Stimulated activated naive CD8-positive, alpha-beta T cell treated with anti-CD3 and anti-CD28 coated beads, Interleukin-15, amount 100 ng/mL, for 72 hours (primary cell): ENCODE data around the gene CORO6.

Source experiments
- ATAC-seq: fragments of 150-1000 bp; cut with Tn5 transposase; 2 replicates; pipeline ENCODE4 v1.10.0; 2021; ENCODE audit warnings: mild to moderate bottlenecking, moderate library complexity
- DNase-seq, 2 donors: peaks; one replicate each; pipeline ENCODE4 v3.0.0; 2021 to 2022
- H3K27ac Mint-ChIP-seq, 2 donors: one replicate each; pipeline ENCODE4 v1.8.0; 2022; ENCODE audit warnings: mild to moderate bottlenecking in 2 of 2, mixed read lengths in 2 of 2, moderate library complexity in 2 of 2
- H3K27me3 Mint-ChIP-seq: one replicate; pipeline ENCODE4 v1.8.0; 2022; ENCODE audit warnings: mixed read lengths
- H3K4me1 Mint-ChIP-seq: one replicate; pipeline ENCODE4 v1.8.0; 2022; ENCODE audit warnings: mild to moderate bottlenecking, mixed read lengths
- H3K4me3 Mint-ChIP-seq, 2 donors: one replicate each; pipeline ENCODE4 v1.8.0; 2022; ENCODE audit warnings: mild to moderate bottlenecking in 2 of 2, mixed read lengths in 2 of 2, moderate library complexity in 1 of 2
- H3K9me3 Mint-ChIP-seq, 2 donors: one replicate each; pipeline ENCODE4 v1.8.0; 2022; ENCODE audit warnings: mixed read lengths in 2 of 2

CORO6 gene

GRCh38 chr17:29591737-29592608 is 30.7 kb downstream of the CORO6 start:
- peak; percentile 83 to 84 for DNase-seq
- H3K9me3 Mint-ChIP-seq: no peaks in the 10 kb centered on the region
- ATAC-seq: peak; percentile 51
- no peak overlapping the region for H3K27ac Mint-ChIP-seq
- H3K27me3 Mint-ChIP-seq: no peaks in the 10 kb centered on the region
- H3K4me1 Mint-ChIP-seq: peaks cover 77% of the 10 kb centered on the region
- peak overlapping the region; percentile 82 to 91 for H3K4me3 Mint-ChIP-seq

GRCh38 chr17:29591146-29591736 is 31.5 kb downstream of the CORO6 start:
- DNase-seq: peak; percentile 60 to 63
- Mint-ChIP-seq H3K4me3 (peak overlapping the region; percentile 82 to 91), H3K27ac (peak overlapping the region; percentile 74 to 81), H3K9me3 (no peaks in the 10 kb centered on the region), H3K4me1 (peaks cover 81% of the 10 kb centered on the region), H3K27me3 (no peaks in the 10 kb centered on the region)
- peak; percentile 23 for ATAC-seq

GRCh38 chr17:29590411-29591145 is 32.1 kb downstream of the CORO6 start:
- Mint-ChIP-seq H3K4me3 (peak overlapping the region; percentile 82 to 91), H3K27ac (peak overlapping the region in 1 of 2 donors; percentile 59), H3K9me3 (no peaks in the 10 kb centered on the region), H3K27me3 (no peaks in the 10 kb centered on the region), H3K4me1 (peaks cover 85% of the 10 kb centered on the region)
- DNase-seq: peak; percentile 46 to 51
- no peak for ATAC-seq

- ATAC-seq (peak; percentile 74), DNase-seq (peak; percentile 82)
- H3K4me1 Mint-ChIP-seq: peaks cover 86% of the 10 kb centered on the region
Observed at GRCh38 chr17:29589524-29590410, 32.9 kb downstream of the CORO6 start, which contains the start of gene GIT1. TSS of gene GIT1 (minus strand) at chr17:29589648. CDS start at chr17:29589378, 270 bp downstream.

GRCh38 chr17:29588562-29589411 is 33.9 kb downstream of the CORO6 start:
- peaks cover 86% of the 10 kb centered on the region for H3K4me1 Mint-ChIP-seq

More at GRCh38 chr17:29589524-29590410, 32.9 kb downstream of the CORO6 start, which contains the start of gene GIT1:
- H3K27me3 Mint-ChIP-seq: no peaks in the 10 kb centered on the region
- no peaks in the 10 kb centered on the region for H3K9me3 Mint-ChIP-seq
- H3K27ac Mint-ChIP-seq: peak within 1 kb of the TSS; percentile 53 to 84
- H3K4me3 Mint-ChIP-seq: peak within 1 kb of the TSS; percentile 95 to 98

GRCh38 chr17:29588017-29588561 is 34.6 kb downstream of the CORO6 start:
- Mint-ChIP-seq H3K27ac (peak overlapping the region; percentile 84 to 95), H3K27me3 (no peaks in the 10 kb centered on the region), H3K9me3 (no peaks in the 10 kb centered on the region), H3K4me1 (peaks cover 85% of the 10 kb centered on the region), H3K4me3 (peak overlapping the region; percentile 95 to 98)
- DNase-seq: peak in 1 of 2 donors; percentile 48
- ATAC-seq: peak; percentile 8

More at GRCh38 chr17:29588562-29589411, 33.9 kb downstream of the CORO6 start:
- DNase-seq (peak in 1 of 2 donors; percentile 59), ATAC-seq (peak; percentile 30)
- peak overlapping the region; percentile 41 to 84 for H3K27ac Mint-ChIP-seq
- peak overlapping the region; percentile 95 to 98 for H3K4me3 Mint-ChIP-seq
- H3K27me3 Mint-ChIP-seq: no peaks in the 10 kb centered on the region
- no peaks in the 10 kb centered on the region for H3K9me3 Mint-ChIP-seq

- H3K27me3 Mint-ChIP-seq: no peaks in the 10 kb centered on the region
- peak overlapping the region; percentile 95 to 98 for H3K4me3 Mint-ChIP-seq
- ATAC-seq: no peak
Observed at GRCh38 chr17:29587591-29587990, 35.1 kb downstream of the CORO6 start.

GRCh38 chr17:29586676-29587469 is 35.8 kb downstream of the CORO6 start:
- no peaks in the 10 kb centered on the region for H3K9me3 Mint-ChIP-seq
- no peaks in the 10 kb centered on the region for H3K27me3 Mint-ChIP-seq
- peaks cover 73% of the 10 kb centered on the region for H3K4me1 Mint-ChIP-seq
- H3K27ac Mint-ChIP-seq: peak overlapping the region; percentile 82 to 84
- no peak for DNase-seq
- ATAC-seq: no peak
- peak overlapping the region; percentile 95 to 98 for H3K4me3 Mint-ChIP-seq

More at GRCh38 chr17:29587591-29587990, 35.1 kb downstream of the CORO6 start:
- Mint-ChIP-seq H3K27ac (peak overlapping the region; percentile 82 to 95), H3K9me3 (no peaks in the 10 kb centered on the region), H3K4me1 (peaks cover 80% of the 10 kb centered on the region)
- no peak for DNase-seq

- no peaks in the 10 kb centered on the region for H3K9me3 Mint-ChIP-seq
- peaks cover 72% of the 10 kb centered on the region for H3K4me1 Mint-ChIP-seq
- ATAC-seq (no peak), DNase-seq (peak in 1 of 2 donors; percentile 41)
- H3K27ac Mint-ChIP-seq: peak overlapping the region; percentile 34 to 86
- H3K4me3 Mint-ChIP-seq: peak overlapping the region; percentile 63 to 76
- no peaks in the 10 kb centered on the region for H3K27me3 Mint-ChIP-seq
Observed at GRCh38 chr17:29585080-29585751, 37.5 kb downstream of the CORO6 start.

- no peak for DNase-seq
- peak overlapping the region; percentile 63 to 76 for H3K4me3 Mint-ChIP-seq
- H3K27me3 Mint-ChIP-seq: no peaks in the 10 kb centered on the region
- H3K27ac Mint-ChIP-seq: peak overlapping the region; percentile 86 to 89
- H3K4me1 Mint-ChIP-seq: peaks cover 72% of the 10 kb centered on the region
- ATAC-seq: no peak
- no peaks in the 10 kb centered on the region for H3K9me3 Mint-ChIP-seq
Observed at GRCh38 chr17:29584452-29585079, 38.1 kb downstream of the CORO6 start.

- DNase-seq: peak in 1 of 2 donors; percentile 7
- no peaks in the 10 kb centered on the region for H3K9me3 Mint-ChIP-seq
- H3K27me3 Mint-ChIP-seq: no peaks in the 10 kb centered on the region
- H3K27ac Mint-ChIP-seq: peak overlapping the region in 1 of 2 donors; percentile 89
- H3K4me3 Mint-ChIP-seq: peak overlapping the region in 1 of 2 donors; percentile 15
- peaks cover 72% of the 10 kb centered on the region for H3K4me1 Mint-ChIP-seq
- ATAC-seq: no peak
Observed at GRCh38 chr17:29583324-29584248, 39.1 kb downstream of the CORO6 start.
